Stomach (tissue), 4 donors: ENCODE measurements around the gene POLR1H.

Experiments used
- CTCF ChIP-seq, 7 experiments: fragments of 450-650 bp in 4 of 7; fragments of 200-600 bp in 3 of 7; sonication (generic) in 3 of 7; IDR thresholded peaks; one replicate each; pipeline ENCODE4 v1.5.1; 2016 to 2019; ENCODE audit warnings: antibody characterized with exemption in 7 of 7, control low read depth in 2 of 7, mild to moderate bottlenecking in 1 of 7
- POLR2A ChIP-seq, 4 donors: fragments of 450-650 bp; IDR thresholded peaks; one replicate each; pipeline ENCODE4 v1.6.1; 2016; ENCODE audit warnings: antibody characterized with exemption in 4 of 4, control low read depth in 2 of 4, mild to moderate bottlenecking in 1 of 4, moderate library complexity in 1 of 4
- POLR2AphosphoS5 ChIP-seq, 3 donors: sonication (generic); formaldehyde crosslinking; IDR thresholded peaks; one replicate each; pipeline ENCODE4 v1.6.1; 2016; ENCODE audit warnings: antibody characterized with exemption in 3 of 3

- TF ChIP-seq POLR2A (IDR thresholded peaks at IDR 0.05) (no peak), POLR2AphosphoS5 (IDR thresholded peaks at IDR 0.05) (no peak), CTCF (IDR thresholded peaks at IDR 0.05) (no peak)
These were observed 18.2 kb upstream of the POLR1H start for GRCh38 chr6:30042914-30043313.
